ENCODE measurements around the gene MLPH. TPM values are rescaled to one million over a fixed set of nuclear protein-coding genes. Genes with fewer than 3 reads are reported as not detected.
A peak's percentile ranks its signal among the peaks of the same experiment; 100 is the strongest.

Gene MLPH
- total and polyA plus RNA-seq, 2 of the 13 experiments (the other 11 are each of a cell fraction or from before 2014, with no cell fraction given), result 0.12 TPM; not detected in 1

GRCh38 chr2:237572021-237572741, 85.1 kb downstream of the MLPH start (continued):
- TF ChIP-seq KAT8 (CRISPR knock-in tag; IDR thresholded peaks at IDR 0.05) (peak; percentile 55), ZNF251 (CRISPR knock-in tag; IDR thresholded peaks at IDR 0.05) (no peak), SNAPC5 (CRISPR knock-in tag; IDR thresholded peaks at IDR 0.05; ENCODE audit: borderline replicate concordance) (no peak), ZBTB49 (CRISPR knock-in tag; IDR thresholded peaks at IDR 0.05; ENCODE audit: borderline replicate concordance) (peak; percentile 52; the same call in 1 of the 2 replicates), SIX1 (CRISPR knock-in tag; IDR thresholded peaks at IDR 0.05; ENCODE audit: borderline replicate concordance) (peak; percentile 14; the same call in 1 of the 2 replicates), NR3C1 (CRISPR knock-in tag; IDR thresholded peaks at IDR 0.05) (no peak), SP1 (IDR thresholded peaks at IDR 0.05) (no peak), SP1 (CRISPR knock-in tag; IDR thresholded peaks at IDR 0.05) (0 out of 2 replicates have a peak, but pooled peaks have one; percentile 32), ZBTB42 (CRISPR knock-in tag; IDR thresholded peaks at IDR 0.05) (no peak), ZNF562 (CRISPR knock-in tag; IDR thresholded peaks at IDR 0.05; ENCODE audit: borderline replicate concordance) (no peak), NR2F1 (CRISPR knock-in tag; IDR thresholded peaks at IDR 0.05) (no peak), ATF5 (CRISPR knock-in tag; IDR thresholded peaks at IDR 0.05; ENCODE audit: low read depth) (no peak), ZNF691 (CRISPR knock-in tag; IDR thresholded peaks at IDR 0.05; ENCODE audit: borderline replicate concordance, low read depth) (peak; percentile 96), MLXIP (CRISPR knock-in tag; IDR thresholded peaks at IDR 0.05; ENCODE audit: borderline replicate concordance) (no peak), ZNF432 (CRISPR knock-in tag; IDR thresholded peaks at IDR 0.05; ENCODE audit: borderline replicate concordance) (no peak), SMYD3 (CRISPR knock-in tag; IDR thresholded peaks at IDR 0.05) (0 out of 2 replicates have a peak, but pooled peaks have one; percentile 46), ZNF674 (CRISPR knock-in tag; IDR thresholded peaks at IDR 0.05; ENCODE audit: low read depth) (no peak), MAX (IDR thresholded peaks at IDR 0.05) (peak; percentile 70; the same call in 1 of the 2 replicates), JARID2 (CRISPR knock-in tag; IDR thresholded peaks at IDR 0.05; ENCODE audit: insufficient replicate concordance) (peak; percentile 91), CREM (IDR thresholded peaks at IDR 0.05) (no peak), CREM (CRISPR knock-in tag; IDR thresholded peaks at IDR 0.05) (no peak), RORA (CRISPR knock-in tag; IDR thresholded peaks at IDR 0.05) (no peak), MTF1 (CRISPR knock-in tag; IDR thresholded peaks at IDR 0.05) (no peak), RCOR2 (CRISPR knock-in tag; IDR thresholded peaks at IDR 0.05) (no peak)
